ENCODE measurements around the gene PRKD2.

PRKD2 gene

DNA sequence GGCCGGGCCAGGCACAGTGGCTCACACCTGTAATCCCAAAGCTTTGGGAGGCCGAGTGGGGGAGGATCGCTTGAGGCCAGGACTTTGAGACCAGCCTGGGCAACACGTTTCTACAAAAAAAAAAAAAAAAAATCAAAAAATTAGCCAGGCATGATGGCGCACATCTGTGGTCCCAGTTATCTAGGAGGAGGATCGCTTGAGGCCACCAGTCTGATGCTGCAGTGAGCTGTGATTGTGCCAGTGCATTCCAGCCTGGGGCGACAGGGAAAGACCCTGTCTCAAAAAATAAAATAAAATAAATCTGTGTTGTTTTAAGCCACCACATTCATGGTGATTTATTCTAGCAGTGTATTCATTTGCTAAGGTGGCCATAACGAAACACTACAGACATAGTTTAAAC lies 51.8 kb downstream of the PRKD2 start:
- TF ChIP-seq, protein P1, sequence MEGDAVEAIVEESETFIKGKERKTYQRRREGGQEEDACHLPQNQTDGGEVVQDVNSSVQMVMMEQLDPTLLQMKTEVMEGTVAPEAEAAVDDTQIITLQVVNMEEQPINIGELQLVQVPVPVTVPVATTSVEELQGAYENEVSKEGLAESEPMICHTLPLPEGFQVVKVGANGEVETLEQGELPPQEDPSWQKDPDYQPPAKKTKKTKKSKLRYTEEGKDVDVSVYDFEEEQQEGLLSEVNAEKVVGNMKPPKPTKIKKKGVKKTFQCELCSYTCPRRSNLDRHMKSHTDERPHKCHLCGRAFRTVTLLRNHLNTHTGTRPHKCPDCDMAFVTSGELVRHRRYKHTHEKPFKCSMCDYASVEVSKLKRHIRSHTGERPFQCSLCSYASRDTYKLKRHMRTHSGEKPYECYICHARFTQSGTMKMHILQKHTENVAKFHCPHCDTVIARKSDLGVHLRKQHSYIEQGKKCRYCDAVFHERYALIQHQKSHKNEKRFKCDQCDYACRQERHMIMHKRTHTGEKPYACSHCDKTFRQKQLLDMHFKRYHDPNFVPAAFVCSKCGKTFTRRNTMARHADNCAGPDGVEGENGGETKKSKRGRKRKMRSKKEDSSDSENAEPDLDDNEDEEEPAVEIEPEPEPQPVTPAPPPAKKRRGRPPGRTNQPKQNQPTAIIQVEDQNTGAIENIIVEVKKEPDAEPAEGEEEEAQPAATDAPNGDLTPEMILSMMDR (conservative IDR thresholded peaks at IDR 0.05; ENCODE audit: control insufficient read depth, insufficient read depth, low read depth, low read length): no peak
- no peak overlapping the region for H3K4me3 ChIP-seq (ENCODE audit: control insufficient read depth, low read depth, low read length)
- DNase-seq (ENCODE audit: low read depth): no peak

DNA sequence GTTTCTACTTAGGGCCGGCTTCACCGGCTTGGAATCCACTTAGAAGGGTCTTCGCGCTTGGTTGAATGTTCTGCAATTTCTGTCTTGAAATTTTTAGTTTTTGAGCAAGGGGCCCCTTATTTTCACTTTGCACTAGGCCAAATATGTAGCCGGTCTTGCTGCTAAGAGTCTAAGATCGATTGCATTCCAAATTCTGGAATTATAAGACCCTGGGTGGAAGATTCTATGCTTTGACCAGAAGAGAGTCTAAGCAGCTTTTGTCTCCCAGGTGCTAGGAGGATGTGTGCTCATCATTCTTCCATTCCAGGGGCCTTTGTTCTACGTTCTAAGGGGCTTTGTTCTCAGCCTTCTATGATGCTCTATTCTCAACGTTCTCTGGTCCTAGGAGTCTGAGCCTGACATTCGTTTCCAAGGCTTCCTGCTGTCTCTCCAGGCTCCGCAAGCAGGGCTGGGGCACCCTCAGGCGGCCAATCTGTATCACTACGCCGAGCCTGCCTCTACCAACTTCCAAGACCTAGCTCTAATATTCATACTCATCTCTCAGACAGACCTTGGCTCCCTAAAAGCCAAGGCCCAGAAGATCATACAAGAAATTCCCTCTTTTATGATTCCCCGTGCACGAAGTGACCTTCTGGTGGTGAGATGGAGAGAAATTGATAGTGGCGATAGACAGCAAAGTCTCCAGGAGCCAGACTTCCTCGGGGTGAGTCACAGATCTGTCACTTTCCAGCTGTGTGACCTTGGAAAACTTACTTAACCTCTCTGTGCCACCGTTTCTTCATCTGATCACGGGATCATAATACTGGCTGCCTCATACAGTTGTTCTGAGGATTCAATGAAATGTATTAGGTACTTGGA lies 55.0 kb downstream of the PRKD2 start:
- TF ChIP-seq, protein P1 (conservative IDR thresholded peaks at IDR 0.05; ENCODE audit: control insufficient read depth, insufficient read depth, low read depth, low read length): peak; percentile 95
- peak; percentile 90 for DNase-seq (ENCODE audit: low read depth)
- peak overlapping the region; percentile 43 for H3K4me3 ChIP-seq (ENCODE audit: control insufficient read depth, low read depth, low read length)

GRCh38 chr19:46661020-46661731 lies 55.7 kb downstream of the PRKD2 start, which contains the start of gene DACT3:
DACT3 (minus strand) TSS chr19:46661182; CDS start chr19:46661064, 118 bp downstream.
- H3K4me3 ChIP-seq (ENCODE audit: control insufficient read depth, low read depth, low read length): peak within 1 kb of the TSS; percentile 43
- TF ChIP-seq, protein P1 (conservative IDR thresholded peaks at IDR 0.05; ENCODE audit: control insufficient read depth, insufficient read depth, low read depth, low read length): no peak
- peak; percentile 99 for DNase-seq (ENCODE audit: low read depth)

GRCh38 chr19:46660551-46661019 lies 56.3 kb downstream of the PRKD2 start:
- TF ChIP-seq, protein P1 (conservative IDR thresholded peaks at IDR 0.05; ENCODE audit: control insufficient read depth, insufficient read depth, low read depth, low read length): no peak
- peak overlapping the region; percentile 43 for H3K4me3 ChIP-seq (ENCODE audit: control insufficient read depth, low read depth, low read length)
- DNase-seq (ENCODE audit: low read depth): no peak

DNA sequence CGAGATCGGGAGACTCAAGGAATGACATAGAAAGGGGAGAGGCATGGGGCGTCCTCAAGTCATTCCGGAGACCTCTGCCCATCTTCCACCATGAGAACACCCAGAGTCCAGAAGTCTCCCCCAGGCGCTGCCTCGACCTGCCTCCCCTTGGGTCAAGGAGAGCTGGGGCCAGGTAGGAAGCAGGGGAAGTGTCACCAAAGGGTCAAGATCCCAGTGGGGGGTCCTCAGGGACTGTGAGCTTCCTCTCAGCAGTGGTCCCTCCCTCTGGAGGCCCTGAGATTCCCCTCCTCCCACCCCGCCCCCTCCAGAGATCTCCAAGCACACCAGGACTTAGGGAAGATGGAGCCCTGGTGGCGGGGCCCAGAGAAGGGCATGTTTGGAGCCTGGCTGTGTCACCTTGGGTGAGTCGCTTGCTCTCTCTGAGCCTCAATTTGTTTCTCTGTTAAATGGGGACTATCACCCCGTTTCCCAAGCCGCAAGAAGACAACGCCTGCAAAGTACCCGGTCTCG lies 56.9 kb downstream of the PRKD2 start:
- DNase-seq (ENCODE audit: low read depth): no peak
- peak overlapping the region; percentile 43 for H3K4me3 ChIP-seq (ENCODE audit: control insufficient read depth, low read depth, low read length)

More for the DNA sequence above, 56.9 kb downstream of the PRKD2 start:
- TF ChIP-seq, protein P1 (conservative IDR thresholded peaks at IDR 0.05; ENCODE audit: control insufficient read depth, insufficient read depth, low read depth, low read length): no peak

Measured in fibroblast of mammary gland (primary cell).